Renal cortex interstitium (tissue), 11 donors: ENCODE results near the gene FAT1. TPM values are rescaled to one million over a fixed set of nuclear protein-coding genes. Genes with fewer than 3 reads are reported as not detected.

Experiments
- DNase-seq, 11 donors: peaks; one replicate each; pipeline ENCODE4 v3.0.0-alpha.2; 2013; ENCODE audit warnings: low read depth in 9 of 11, low spot score in 4 of 11; ENCODE audit errors: extremely low read depth in 1 of 11
- polyA plus RNA-seq, 3 donors: library from polyadenylated mRNA; unstranded; fragments of 120-200 nt; gene quantifications; one replicate each; pipeline ENCODE4 v1.2.1, GENCODE V29; 2013; ENCODE audit not compliant: insufficient read length in 3 of 3

The FAT1 gene
- polyA plus RNA-seq, 3 donors, result 219 to 279 (median 224) TPM

DNA sequence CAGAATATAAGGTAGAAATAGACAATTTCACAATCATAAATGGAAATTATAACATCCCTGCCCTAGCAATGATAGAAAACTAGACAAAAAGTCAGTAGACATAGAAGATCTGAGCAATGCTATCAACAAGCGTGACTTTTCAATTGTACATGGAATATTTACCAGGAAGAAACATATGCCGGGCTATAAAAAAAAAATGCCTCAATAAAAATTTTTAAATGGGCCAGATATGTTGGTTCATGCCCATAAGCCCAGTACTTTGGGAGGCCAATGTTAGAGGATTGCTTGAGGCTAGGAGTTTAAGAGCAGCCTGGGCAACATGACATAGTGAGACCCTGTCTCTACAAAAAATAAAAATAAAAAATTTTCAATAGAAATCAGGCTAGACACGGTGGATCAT is 163.0 kb downstream of the FAT1 start:
- no peak for DNase-seq

DNA sequence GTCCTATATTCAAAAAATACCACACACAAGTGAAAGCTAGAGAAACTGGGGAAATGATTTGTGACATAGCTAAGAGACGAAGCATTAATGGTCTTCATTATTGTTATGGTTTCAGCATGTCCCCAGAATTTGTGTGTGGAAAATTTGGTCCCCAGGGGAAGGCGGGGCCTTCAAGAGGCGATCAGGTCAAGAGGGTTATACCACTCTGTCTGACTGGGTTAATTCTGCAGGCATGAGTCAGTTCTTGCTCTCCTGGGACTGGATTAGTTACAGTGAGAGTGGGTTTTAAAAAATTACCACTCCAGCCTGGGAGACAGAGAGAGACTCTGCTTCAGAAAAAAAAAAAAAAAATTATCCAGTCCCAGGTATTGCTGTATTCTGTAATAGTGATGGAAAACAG is 166.2 kb downstream of the FAT1 start:
- no peak for DNase-seq

DNA sequence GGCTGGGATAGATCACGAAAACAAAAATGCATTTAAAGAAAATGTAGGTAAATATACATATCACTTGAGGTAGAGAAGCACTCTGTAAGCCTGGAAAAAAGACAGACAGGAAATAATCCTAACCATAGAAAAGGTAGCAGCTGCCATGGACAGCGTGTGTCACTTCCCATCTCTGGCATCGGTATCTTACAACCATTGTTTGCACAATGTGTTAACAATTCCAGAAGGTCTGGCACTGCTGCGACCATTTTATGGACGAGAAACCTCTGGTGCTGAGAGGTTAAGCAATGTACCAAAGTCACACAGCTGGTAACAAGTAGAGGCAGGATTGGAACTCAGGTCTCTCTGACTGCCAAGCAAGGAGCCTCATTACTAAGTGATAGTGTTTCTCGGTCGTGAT is 166.6 kb downstream of the FAT1 start:
- no peak for DNase-seq

DNA sequence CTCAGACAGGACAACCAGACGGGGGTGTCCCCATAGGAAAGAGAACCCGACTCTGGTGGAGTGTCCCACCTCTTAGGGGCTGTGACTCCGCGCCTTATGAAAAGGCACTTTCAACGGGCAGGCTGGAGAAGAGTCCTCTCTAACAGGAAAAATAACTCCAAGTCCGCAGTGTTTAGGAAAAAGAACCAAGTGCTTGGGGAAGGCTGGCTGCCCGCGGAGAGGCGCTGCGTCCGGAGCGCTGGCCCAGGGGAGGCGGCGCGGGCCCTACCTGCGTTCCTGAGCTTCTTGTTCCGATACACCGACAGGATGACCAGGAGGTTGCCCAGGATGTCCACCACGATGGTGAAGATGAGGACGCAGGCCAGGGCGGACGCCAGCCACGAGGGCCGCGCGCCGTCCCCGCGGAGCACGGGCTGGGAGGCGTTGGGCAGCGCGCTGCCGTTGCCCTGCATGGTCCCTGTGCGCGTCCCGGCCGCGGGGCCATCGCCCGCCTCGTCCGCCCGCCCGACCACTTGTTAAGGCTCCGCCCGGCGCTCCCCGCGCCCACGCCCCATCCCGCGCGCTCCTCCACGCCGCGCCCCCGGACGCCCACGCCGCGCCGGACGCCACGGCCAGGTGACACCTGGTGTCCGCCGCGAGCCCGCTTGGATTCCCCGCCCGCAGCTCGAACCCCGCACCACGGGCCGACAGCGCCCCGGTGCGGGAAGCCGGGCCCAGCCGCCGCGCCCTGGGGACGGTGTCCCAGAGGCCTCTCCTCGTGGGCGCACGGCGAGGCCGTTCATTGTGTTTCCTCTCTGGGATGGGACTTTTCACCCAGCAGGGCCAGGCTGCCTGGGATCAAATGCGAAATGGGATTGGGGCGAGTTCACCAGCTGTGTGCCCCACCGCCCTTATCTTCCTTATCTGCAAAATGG is 168.5 kb downstream of the FAT1 start, which contains the start of gene MTNR1A:
TSS of gene MTNR1A (minus strand) at position 654 of the 914 bp plus-strand sequence. CDS start at position 452, 202 bp downstream.
- peak in 3 of 11 donors; percentile 20 to 29 (median 25) for DNase-seq

DNA sequence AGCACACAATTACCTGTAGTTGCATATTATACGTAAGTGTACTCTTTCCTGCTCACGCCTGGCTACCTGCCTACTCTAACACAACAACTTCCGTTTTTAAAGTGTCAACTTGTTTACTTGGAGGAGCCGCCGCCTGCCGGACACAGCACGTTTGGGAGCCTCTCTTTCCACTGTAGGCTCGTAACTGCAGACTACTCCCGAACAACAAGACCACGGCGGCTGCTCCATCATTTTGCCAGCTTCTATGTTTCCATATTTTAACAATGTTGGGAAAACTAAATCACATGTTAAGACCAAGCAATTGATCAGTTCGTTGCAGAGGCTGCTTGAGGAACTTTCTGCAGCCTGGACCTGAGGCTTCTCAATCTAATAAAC is 169.1 kb downstream of the FAT1 start:
- peak in 4 of 11 donors; percentile 30 to 44 (median 33) for DNase-seq

DNA sequence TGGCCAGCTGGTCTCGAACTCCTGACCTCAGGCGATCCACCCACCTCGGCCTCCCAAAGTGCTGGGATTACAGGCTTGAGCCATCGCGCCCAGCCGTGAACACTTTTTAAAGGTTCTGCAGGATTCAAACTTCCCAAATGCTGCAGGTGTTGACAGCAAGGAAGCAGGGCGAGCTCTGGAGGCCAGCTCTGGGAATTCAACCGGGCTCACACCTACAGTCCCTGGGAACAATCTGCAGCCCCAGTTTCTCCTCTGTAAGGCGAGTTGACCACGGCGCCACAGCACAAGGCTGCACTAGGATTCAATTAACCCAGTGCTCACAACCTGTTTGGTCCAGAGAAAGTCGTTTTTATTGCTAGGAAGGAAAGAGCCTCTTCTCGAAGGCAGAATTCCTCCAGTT is 169.9 kb downstream of the FAT1 start:
- no peak for DNase-seq

DNA sequence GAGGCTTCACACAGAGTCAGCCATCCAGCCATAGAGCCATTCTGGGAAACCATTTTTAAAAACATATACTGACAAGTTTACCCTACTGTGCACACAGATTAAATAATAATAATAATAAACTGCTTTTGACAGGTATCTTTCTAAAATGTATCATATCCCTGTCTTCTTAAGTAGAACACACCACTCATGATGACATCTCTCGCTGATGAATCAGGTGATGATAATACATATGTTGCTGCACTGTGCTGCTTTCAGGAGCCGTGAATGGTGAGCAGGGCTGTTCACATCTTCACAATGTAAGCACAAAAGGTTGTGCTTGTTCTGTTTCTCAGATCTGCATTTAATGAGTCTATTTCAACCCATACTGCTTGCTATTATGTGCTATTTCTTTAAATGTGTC is 171.8 kb downstream of the FAT1 start:
- no peak for DNase-seq

DNA sequence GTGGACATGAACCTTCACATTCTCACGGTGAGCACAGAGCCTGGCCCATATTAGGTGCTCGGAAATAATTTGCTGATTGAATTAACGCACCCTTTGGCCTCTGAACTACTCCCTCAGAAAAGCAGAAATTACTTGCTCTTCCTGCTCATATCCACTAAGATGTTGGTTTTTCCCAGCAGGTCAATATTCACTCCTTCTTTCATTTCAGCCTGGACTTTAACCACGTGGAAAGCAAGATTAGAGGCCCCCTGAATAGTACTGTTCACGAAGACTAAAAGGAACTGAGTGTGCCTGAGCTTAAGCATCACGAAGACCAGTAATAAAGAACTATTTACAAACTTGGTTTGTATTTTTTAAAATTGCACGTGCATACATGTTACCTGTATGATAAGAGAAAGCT is 178.2 kb downstream of the FAT1 start:
- DNase-seq, result no peak

DNA sequence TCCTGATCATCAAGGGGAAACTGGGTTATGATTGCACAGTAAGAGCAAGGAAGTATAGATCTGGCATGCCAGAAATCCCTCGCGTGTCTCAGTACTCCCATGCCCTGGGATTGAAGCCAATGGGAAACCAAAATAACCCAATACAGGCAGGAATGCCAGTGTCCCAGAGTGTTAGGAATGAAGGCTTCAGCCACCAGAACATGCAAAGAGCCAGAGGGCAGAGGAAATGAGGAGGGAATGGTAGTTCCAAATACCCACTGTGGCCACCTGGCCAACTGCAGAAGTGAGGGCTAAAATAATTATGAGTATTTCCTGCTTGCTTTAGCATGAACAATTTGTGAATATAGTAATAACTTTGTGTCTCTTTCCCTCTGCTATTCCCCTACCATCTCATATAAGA is 180.4 kb downstream of the FAT1 start:
- no peak for DNase-seq

DNA sequence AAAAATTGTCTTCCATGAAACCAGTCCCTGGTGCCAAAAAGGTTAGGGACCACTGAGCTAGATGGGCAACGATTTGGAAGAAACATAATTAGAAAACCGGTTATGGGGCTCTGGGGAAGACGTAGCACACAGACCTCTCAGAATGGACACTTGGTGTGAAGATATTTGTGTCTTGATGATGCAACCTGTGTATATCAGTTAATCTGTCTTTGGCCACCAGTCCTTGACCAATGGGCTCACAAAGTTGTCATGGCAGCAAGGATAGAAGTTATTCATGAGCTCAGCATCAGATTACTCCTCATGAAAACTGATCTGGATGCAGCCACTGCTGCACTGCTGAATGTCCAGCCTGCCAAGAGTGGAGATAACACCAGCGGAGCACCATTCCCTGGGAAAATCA is 181.9 kb downstream of the FAT1 start:
- no peak for DNase-seq

DNA sequence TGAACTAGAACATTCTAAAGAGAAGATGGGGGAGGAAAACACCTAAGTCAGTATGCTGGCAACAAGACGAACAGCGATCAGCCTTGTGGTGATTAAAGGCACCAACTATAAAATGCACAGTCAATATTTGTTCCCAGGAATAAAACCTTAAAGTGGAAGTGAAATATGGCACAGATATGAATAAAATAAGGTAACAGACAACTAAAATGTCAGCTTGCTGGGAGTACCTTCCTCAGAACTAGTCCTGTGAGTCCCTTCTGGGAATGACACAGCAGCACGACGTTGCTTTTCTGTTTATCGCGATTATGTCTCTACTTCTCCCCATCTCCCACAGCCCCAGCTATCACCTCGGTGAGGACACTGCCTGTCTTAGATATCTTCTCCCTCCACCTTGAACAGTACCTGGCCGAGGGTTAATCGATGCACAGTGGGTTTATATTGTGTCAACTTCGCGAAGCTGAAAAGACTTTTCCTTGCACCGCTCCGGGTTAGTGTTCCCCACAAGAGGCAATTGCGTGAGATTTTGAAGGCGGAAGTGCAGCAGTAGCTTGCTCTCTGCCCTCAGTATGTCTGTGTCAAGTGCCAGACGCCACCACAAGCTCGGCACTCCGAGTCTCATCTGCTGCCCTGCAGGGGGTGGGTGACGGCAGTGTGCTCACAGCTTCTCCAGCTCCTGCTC is 185.7 kb downstream of the FAT1 start:
- no peak for DNase-seq

Other genes with a start within 250 kb of the FAT1 start
- 1 to 10 TPM; 1.7 to 2.0 (median 1.9) TPM for gene MTNR1A, start 168.3 kb downstream of the FAT1 start, polyA plus RNA-seq